Loucy (cell line): Measurements from ENCODE around the gene SI.
"Not testable (repeated sequence)": the region's sequence is repeated elsewhere in the genome, so short reads cannot be mapped to it uniquely, and the experiment has no call there.

ENCODE experiments used
- H2AFZ ChIP-seq: fragments of 200-600 bp; sonication (generic); 2 replicates; pipeline ENCODE4 v1.6.0; 2016; ENCODE audit warnings: antibody characterized with exemption, mild to moderate bottlenecking, low read length, moderate library complexity
- H3F3A ChIP-seq: fragments of 200-600 bp; 2 replicates; pipeline ENCODE4 v1.6.0; 2016; ENCODE audit warnings: antibody characterized with exemption, low read depth, mild to moderate bottlenecking
- H3K27me3 ChIP-seq: fragments of 200-600 bp; sonication (generic); 2 replicates; pipeline ENCODE4 v1.6.1; 2014; ENCODE audit warnings: low read length, mild to moderate bottlenecking; ENCODE audit not compliant: insufficient read depth, poor library complexity, severe bottlenecking
- H3K36me3 ChIP-seq: fragments of 200-600 bp; sonication (generic); 2 replicates; pipeline ENCODE4 v1.6.1; 2016; ENCODE audit warnings: low read length; ENCODE audit not compliant: insufficient read depth
- H3K4me1 ChIP-seq: fragments of 200-600 bp; sonication (generic); 2 replicates; pipeline ENCODE4 v1.5.1; 2014; ENCODE audit warnings: low read length, mild to moderate bottlenecking; ENCODE audit not compliant: insufficient read depth, poor library complexity, severe bottlenecking
- H3K4me2 ChIP-seq: fragments of 200-600 bp; sonication (generic); 2 replicates; pipeline ENCODE4 v1.6.0; 2014; ENCODE audit warnings: antibody characterized with exemption, low read length, low read depth, mild to moderate bottlenecking; ENCODE audit not compliant: poor library complexity, severe bottlenecking
- H3K4me3 ChIP-seq: fragments of 200-600 bp; sonication (generic); 2 replicates; pipeline ENCODE4 v1.5.1; 2014; ENCODE audit warnings: low read length, mild to moderate bottlenecking, mixed read lengths; ENCODE audit not compliant: poor library complexity, severe bottlenecking
- H3K79me2 ChIP-seq: fragments of 200-600 bp; sonication (generic); 2 replicates; pipeline ENCODE4 v1.6.1; 2014; ENCODE audit warnings: low read length; ENCODE audit not compliant: insufficient read depth
- H3K9ac ChIP-seq: fragments of 200-600 bp; sonication (generic); 2 replicates; pipeline ENCODE4 v1.6.0; 2014; ENCODE audit warnings: mild to moderate bottlenecking, low read depth, low read length, moderate library complexity; ENCODE audit not compliant: poor library complexity, severe bottlenecking
- H3K9me2 ChIP-seq: fragments of 200-600 bp; sonication (generic); replicated peaks from 2 replicates; pipeline ENCODE4 v1.6.1; 2016; ENCODE audit warnings: low read depth, low read length, mixed read lengths
- H3K9me3 ChIP-seq: fragments of 200-600 bp; sonication (generic); 2 replicates; pipeline ENCODE4 v1.6.1; 2014; ENCODE audit warnings: mild to moderate bottlenecking, antibody characterized with exemption, low read length, low read depth; ENCODE audit not compliant: insufficient read depth
- H4K20me1 ChIP-seq: fragments of 200-600 bp; sonication (generic); 2 replicates; pipeline ENCODE4 v1.6.0; 2014; ENCODE audit warnings: antibody characterized with exemption, low read length, mild to moderate bottlenecking; ENCODE audit not compliant: insufficient read depth, poor library complexity, severe bottlenecking
- CTCF ChIP-seq: fragments of 200-600 bp; sonication (generic); conservative IDR thresholded peaks from 2 replicates; pipeline ENCODE4 v1.5.1; 2014; ENCODE audit warnings: mild to moderate bottlenecking, antibody characterized with exemption, low read length
- EZH2phosphoT487 ChIP-seq: fragments of 200-600 bp; IDR thresholded peaks from 2 replicates; pipeline ENCODE4 v1.6.1; 2018; ENCODE audit warnings: antibody characterized with exemption, mild to moderate bottlenecking, moderate library complexity, borderline replicate concordance

The SI gene

GRCh38 chr3:164952966-164953365 is 125.3 kb downstream of the SI start:
- H3K4me2 ChIP-seq: no peak overlapping the region
- no peaks in the 10 kb centered on the region for H3K36me3 ChIP-seq
- no peaks in the 10 kb centered on the region for H3K4me1 ChIP-seq
- no peaks in the 10 kb centered on the region for H3K9me3 ChIP-seq
- no peaks in the 10 kb centered on the region for H3K9me2 ChIP-seq
- no peak for TF ChIP-seq EZH2phosphoT487
- TF ChIP-seq CTCF: no peak
- H3F3A ChIP-seq: no peaks in the 10 kb centered on the region
- H3K79me2 ChIP-seq: no peaks in the 10 kb centered on the region
- no peak overlapping the region for H3K4me3 ChIP-seq
- no peaks in the 10 kb centered on the region for H3K27me3 ChIP-seq
- H3K9ac ChIP-seq: no peak overlapping the region
- H2AFZ ChIP-seq: no peak overlapping the region
- H4K20me1 ChIP-seq: no peaks in the 10 kb centered on the region

GRCh38 chr3:164951403-164951802 is 126.9 kb downstream of the SI start:
- H3K9ac ChIP-seq, H4K20me1 ChIP-seq, H3K4me3 ChIP-seq, H3F3A ChIP-seq, H3K4me1 ChIP-seq, H2AFZ ChIP-seq, H3K79me2 ChIP-seq, H3K4me2 ChIP-seq, H3K36me3 ChIP-seq, H3K9me3 ChIP-seq, H3K9me2 ChIP-seq, H3K27me3 ChIP-seq: not testable (repeated sequence)

- Histone ChIP-seq H3K27me3 (no peaks in the 10 kb centered on the region), H3K9ac (no peak overlapping the region), H3K4me2 (no peak overlapping the region), H3K9me2 (no peaks in the 10 kb centered on the region), H3K36me3 (no peaks in the 10 kb centered on the region), H2AFZ (no peak overlapping the region), H3K9me3 (no peaks in the 10 kb centered on the region), H4K20me1 (no peaks in the 10 kb centered on the region), H3K4me1 (no peaks in the 10 kb centered on the region), H3F3A (no peaks in the 10 kb centered on the region), H3K4me3 (no peak overlapping the region), H3K79me2 (no peaks in the 10 kb centered on the region)
- TF ChIP-seq CTCF (no peak), EZH2phosphoT487 (no peak)
Observed at GRCh38 chr3:164940745-164941144, 137.6 kb downstream of the SI start.

- no peaks in the 10 kb centered on the region for H3K79me2 ChIP-seq
- no peaks in the 10 kb centered on the region for H3K27me3 ChIP-seq
- H3K4me2 ChIP-seq: no peak overlapping the region
- no peaks in the 10 kb centered on the region for H3F3A ChIP-seq
- no peak overlapping the region for H3K9ac ChIP-seq
- H3K4me3 ChIP-seq: no peak overlapping the region
- no peaks in the 10 kb centered on the region for H3K36me3 ChIP-seq
- no peak overlapping the region for H2AFZ ChIP-seq
- H3K9me2 ChIP-seq: no peaks in the 10 kb centered on the region
- H4K20me1 ChIP-seq: no peaks in the 10 kb centered on the region
- no peak for TF ChIP-seq EZH2phosphoT487
- no peak for TF ChIP-seq CTCF
- H3K4me1 ChIP-seq: no peaks in the 10 kb centered on the region
- H3K9me3 ChIP-seq: no peaks in the 10 kb centered on the region
Observed at GRCh38 chr3:164929642-164930041, 148.7 kb downstream of the SI start.
